Right ventricle myocardium superior (tissue), 1 donor: ENCODE measurements around the gene TCTN1. TPM values are rescaled to one million over a fixed set of nuclear protein-coding genes. Genes with fewer than 3 reads are reported as not detected.

Source experiments
- ATAC-seq: fragments of 200-7000 bp; cut with Tn5 transposase; one replicate; pipeline ENCODE4 v1.9.1; 2020; ENCODE audit warnings: mild to moderate bottlenecking; ENCODE audit not compliant: poor library complexity
- DNase-seq: peaks from one replicate; pipeline ENCODE4 v3.0.0-alpha.2; 2020
- intact Hi-C: fragments of 100-400 bp; cut with DNase I; formaldehyde crosslinking; loops from one replicate; pipeline ENCODE4 v1.11.2; 2022
- total RNA-seq: library from RNA; stranded (reverse); fragmentation: NEBNext Ultra II Directional; extraction: Animal tissue kit (Norgen Biotek cat#: 25700); gene quantifications from one replicate; pipeline ENCODE4 v1.2.1, GENCODE V29; 2021
- donor health status: DM: no; HTN: yes; CAD: no; lungs with severe emphysema.

TCTN1 gene
- total RNA-seq, 1 donor from 2014 or later, result 21.1 TPM

- intact Hi-C loops, result no loop called here
- ATAC-seq (peak; percentile 33), DNase-seq (peak; percentile 58)
Measured at GRCh38 chr12:110661337-110661972, 47.5 kb downstream of the TCTN1 start.

- intact Hi-C loops, result no loop called here
- DNase-seq, result no peak
- ATAC-seq, result no peak
Measured at GRCh38 chr12:110666892-110667291, 53.0 kb downstream of the TCTN1 start.

- DNase-seq (no peak), ATAC-seq (no peak)
- intact Hi-C loops, result no loop called here
Measured at GRCh38 chr12:110667671-110668070, 53.7 kb downstream of the TCTN1 start.

GRCh38 chr12:110668480-110669192, 54.7 kb downstream of the TCTN1 start:
- DNase-seq (no peak), ATAC-seq (no peak)
- intact Hi-C loops, result no loop called here

GRCh38 chr12:110669193-110669502, 55.2 kb downstream of the TCTN1 start:
- intact Hi-C loops, result no loop called here
- ATAC-seq (no peak), DNase-seq (no peak)

- ATAC-seq (no peak), DNase-seq (no peak)
- intact Hi-C loops, result no loop called here
Measured at GRCh38 chr12:110670161-110670701, 56.3 kb downstream of the TCTN1 start.

- intact Hi-C loops, result no loop called here
- ATAC-seq (no peak), DNase-seq (no peak)
Measured at GRCh38 chr12:110676171-110676570, 62.2 kb downstream of the TCTN1 start.

GRCh38 chr12:110677206-110677911, 63.4 kb downstream of the TCTN1 start:
- no peak for DNase-seq
- peak; percentile 54 for ATAC-seq
- intact Hi-C loops, result no loop called here

- intact Hi-C loops, result no loop called here
- no peak for DNase-seq
- ATAC-seq, result no peak
Measured at GRCh38 chr12:110677982-110678381, 64.1 kb downstream of the TCTN1 start.

- ATAC-seq (no peak), DNase-seq (no peak)
- intact Hi-C loops, result no loop called here
Measured at GRCh38 chr12:110679201-110679600, 65.3 kb downstream of the TCTN1 start.

GRCh38 chr12:110680032-110680431, 66.1 kb downstream of the TCTN1 start:
- no peak for DNase-seq
- peak; percentile 66 for ATAC-seq
- intact Hi-C loops, result no loop called here

- no peak for ATAC-seq
- intact Hi-C loops, result no loop called here
- DNase-seq, result no peak
Measured at GRCh38 chr12:110683888-110684287, 70.0 kb downstream of the TCTN1 start.

GRCh38 chr12:110684312-110684836, 70.4 kb downstream of the TCTN1 start:
- DNase-seq (no peak), ATAC-seq (no peak)
- intact Hi-C loops, result no loop called here

GRCh38 chr12:110686294-110686903, 72.5 kb downstream of the TCTN1 start:
- DNase-seq (no peak), ATAC-seq (no peak)
- intact Hi-C loops, result loop anchor here (5.0 kb wide), 1 partner anchor 69 kb away; no protein-coding TSS in a partner anchor

- ATAC-seq (no peak), DNase-seq (no peak)
- intact Hi-C loops, result loop anchor here (5.0 kb wide), 1 partner anchor 70 kb away; no protein-coding TSS in a partner anchor
Measured at GRCh38 chr12:110687396-110688169, 73.7 kb downstream of the TCTN1 start.

- peak; percentile 81 for DNase-seq
- intact Hi-C loops, result loop anchor here (5.0 kb wide), 1 partner anchor 71 kb away; no protein-coding TSS in a partner anchor
- ATAC-seq, result peak; percentile 92
Measured at GRCh38 chr12:110688446-110689280, 74.7 kb downstream of the TCTN1 start, which contains the start of gene HVCN1. Gene HVCN1, minus strand, starts transcription at chr12:110689115. Its CDS starts 5,870 bp downstream, at chr12:110683245.
